A549 (cell line): ENCODE data around the gene MOB1B. TPM values are rescaled to one million over a fixed set of nuclear protein-coding genes. Genes with fewer than 3 reads are reported as not detected.

Experiments used
- ATAC-seq, 2 experiments: fragments of 200-7000 bp in 1 of 2; fragments of >200 bp in 1 of 2; cut with Nextera tagmentation in 1 of 2; cut with Tn5 transposase in 1 of 2; 3 replicates each; pipeline versions ENCODE4 v1.8.0 to v1.9.1; 2018 to 2020; ENCODE audit warnings: mild to moderate bottlenecking in 1 of 2, moderate library complexity in 1 of 2
- CTCF ChIA-PET: fragments of 300-600 bp; sonication (Branson Sonifier 250); formaldehyde crosslinking; extraction: SDS; loops from one replicate; lab custom pipeline; 2021; ENCODE audit warnings: antibody characterized with exemption, inconsistent platforms; lab: Yijun Ruan, JAX
- POLR2A ChIA-PET: fragments of 350-600 bp; formaldehyde crosslinking; extraction: SDS; loops from one replicate; lab custom pipeline; 2021; ENCODE audit warnings: antibody characterized with exemption, inconsistent platforms; lab: Yijun Ruan, JAX
- DNase-seq, 2 experiments: peaks; one replicate each; pipeline versions ENCODE4 v3.0.0 to v3.0.0-alpha.2; 2011 to 2016; ENCODE audit warnings: low read depth in 1 of 2, low spot score in 1 of 2
- FAIRE-seq: peaks from 2 replicates; lab custom pipeline; 2011; peaks lifted over from hg19 to GRCh38; lab: Jason Lieb, UNC
- H3K27ac ChIP-seq, 2 experiments: fragments of >200 bp; sonication (Bioruptor Twin); formaldehyde crosslinking; 3 replicates each; pipeline ENCODE4 v1.5.1; 2016 to 2017
- H3K4me1 ChIP-seq: fragments of >200 bp; sonication (Bioruptor Twin); formaldehyde crosslinking; 3 replicates; pipeline ENCODE4 v1.6.1; 2016
- H3K4me2 ChIP-seq: fragments of >200 bp; sonication (Bioruptor Twin); formaldehyde crosslinking; 3 replicates; pipeline ENCODE4 v1.6.1; 2016
- H3K4me3 ChIP-seq: fragments of >200 bp; sonication (Bioruptor Twin); formaldehyde crosslinking; 3 replicates; pipeline ENCODE4 v1.5.1; 2016
- H3K9me3 ChIP-seq: fragments of >200 bp; sonication (Bioruptor Twin); formaldehyde crosslinking; 3 replicates; pipeline ENCODE4 v1.6.1; 2016
- CEBPB ChIP-seq, 2 experiments: fragments of >200 bp in 1 of 2; sonication (Bioruptor Twin) in 1 of 2; formaldehyde crosslinking in 1 of 2; IDR thresholded peaks; 2 replicates each; pipeline ENCODE4 v1.6.1; 2012 to 2016
- E2F6 ChIP-seq: IDR thresholded peaks from 2 replicates; pipeline ENCODE4 v1.6.1; 2012; ENCODE audit warnings: low read depth, borderline replicate concordance
- EHMT2 ChIP-seq: fragments of 200-600 bp; sonication (generic); IDR thresholded peaks from 2 replicates; pipeline ENCODE4 v1.6.1; 2016; ENCODE audit warnings: antibody characterized with exemption, low read depth, mild to moderate bottlenecking, moderate library complexity
- ELK1 ChIP-seq: fragments of 150-350 bp; IDR thresholded peaks from 2 replicates; pipeline ENCODE4 v1.6.1; 2014; ENCODE audit warnings: low read depth, mild to moderate bottlenecking, low read length
- EP300 ChIP-seq, 2 experiments: fragments of >200 bp; sonication (Bioruptor Twin); formaldehyde crosslinking; IDR thresholded peaks; 2 replicates in 1 of 2; 3 replicates in 1 of 2; pipeline ENCODE4 v1.6.1; 2016 to 2017
- ESRRA ChIP-seq: fragments of 150-350 bp; IDR thresholded peaks from 2 replicates; pipeline ENCODE4 v1.6.1; 2014; ENCODE audit warnings: mild to moderate bottlenecking, low read length, borderline replicate concordance
- FOXS1 ChIP-seq: fragments of 250-450 bp; sonication (Bioruptor Pico); IDR thresholded peaks from 2 replicates; pipeline ENCODE4 v1.5.0; 2020; ENCODE audit warnings: mild to moderate bottlenecking, moderate library complexity
- GATA3 ChIP-seq: IDR thresholded peaks from 2 replicates; pipeline ENCODE4 v1.6.1; 2012; ENCODE audit warnings: borderline replicate concordance
- HDAC2 ChIP-seq: fragments of 200-600 bp; sonication (generic); IDR thresholded peaks from 2 replicates; pipeline ENCODE4 v1.6.1; 2016
- HES2 ChIP-seq: fragments of >200 bp; sonication (Bioruptor Twin); formaldehyde crosslinking; IDR thresholded peaks from 2 replicates; pipeline ENCODE4 v1.6.1; 2016
- HOXB13 ChIP-seq: fragments of 250-450 bp; sonication (Bioruptor Pico); IDR thresholded peaks from 2 replicates; pipeline ENCODE4 v1.5.0; 2020; ENCODE audit warnings: low read depth, mild to moderate bottlenecking, moderate library complexity
- JUNB ChIP-seq: fragments of >200 bp; sonication (Bioruptor Twin); formaldehyde crosslinking; IDR thresholded peaks from 2 replicates; pipeline ENCODE4 v1.6.1; 2016
- MAX ChIP-seq: IDR thresholded peaks from 2 replicates; pipeline ENCODE4 v1.6.1; 2012
- NFE2L2 ChIP-seq: fragments of 150-350 bp; conservative IDR thresholded peaks from 2 replicates; pipeline ENCODE4 v1.6.1; 2014; ENCODE audit warnings: low read length
- NR3C1 ChIP-seq: fragments of >200 bp; sonication (Bioruptor Twin); formaldehyde crosslinking; IDR thresholded peaks from 3 replicates; pipeline ENCODE4 v1.6.1; 2017
- POLR2AphosphoS2 ChIP-seq: conservative IDR thresholded peaks from 2 replicates; pipeline ENCODE4 v1.6.1; 2012; ENCODE audit warnings: low read length, improper control_type of control experiment, inconsistent platforms
- RAD21 ChIP-seq, 2 experiments: fragments of >200 bp in 1 of 2; sonication (Bioruptor Twin) in 1 of 2; formaldehyde crosslinking in 1 of 2; IDR thresholded peaks in 1 of 2; conservative IDR thresholded peaks in 1 of 2; 2 replicates in 1 of 2; 3 replicates in 1 of 2; pipeline ENCODE4 v1.6.1; 2012 to 2018; ENCODE audit warnings: inconsistent platforms in 1 of 2
- RFX5 ChIP-seq: fragments of 450-650 bp; IDR thresholded peaks from 2 replicates; pipeline ENCODE4 v1.7.1; 2014; ENCODE audit warnings: antibody characterized with exemption, mild to moderate bottlenecking, moderate library complexity
- SMC3 ChIP-seq: fragments of >200 bp; sonication (Bioruptor Twin); formaldehyde crosslinking; IDR thresholded peaks from 3 replicates; pipeline ENCODE4 v1.6.1; 2018; ENCODE audit warnings: inconsistent platforms
- SREBF2 ChIP-seq: fragments of 450-650 bp; IDR thresholded peaks from 2 replicates; pipeline ENCODE4 v1.6.1; 2014; ENCODE audit warnings: mild to moderate bottlenecking, moderate library complexity
- TFCP2L1 ChIP-seq: fragments of 250-450 bp; sonication (Bioruptor Pico); IDR thresholded peaks from 2 replicates; pipeline ENCODE4 v1.5.0; 2021; ENCODE audit warnings: mild to moderate bottlenecking
- TP53 ChIP-seq: fragments of 250-450 bp; sonication (Bioruptor Pico); IDR thresholded peaks from 2 replicates; pipeline ENCODE4 v1.5.0; 2021; ENCODE audit warnings: mild to moderate bottlenecking, moderate library complexity
- ZFP36 ChIP-seq: fragments of 450-650 bp; IDR thresholded peaks from 2 replicates; pipeline ENCODE4 v1.6.1; 2014; ENCODE audit warnings: borderline replicate concordance; ENCODE audit not compliant: partially characterized antibody
- WGBS: methylation state at CpG from one replicate; pipeline ENCODE4 v1.1.6; 2017; ENCODE audit errors: missing lambda C conversion rate; 5-methylcytosine and 5-hydroxymethylcytosine counted together
- polyA plus RNA-seq, 4 experiments: library from polyadenylated mRNA; depleted of rRNA in 3 of 4; stranded (reverse); fragments of >200 nt; fragmentation: RNase III in 1 of 4; extraction: RNeasy Plus Mini Kit Qiagen cat#74134 plus additional on column Dnase treatment in 1 of 4; gene quantifications; 2 replicates in 3 of 4; 3 replicates in 1 of 4; pipeline ENCODE4 v1.2.3, GENCODE V29; 2011 to 2017
- TF ChIP-seq, protein P1 (sequence below): fragments of 450-650 bp; IDR thresholded peaks from 2 replicates; pipeline ENCODE4 v1.6.1; 2014; ENCODE audit warnings: antibody characterized with exemption
- TF ChIP-seq, protein P2 (sequence below): IDR thresholded peaks from 2 replicates; pipeline ENCODE4 v1.6.1; 2012
- TF ChIP-seq, protein P3 (sequence below): fragments of 200-600 bp; sonication (generic); IDR thresholded peaks from 2 replicates; pipeline ENCODE4 v1.6.1; 2016; ENCODE audit warnings: antibody characterized with exemption, mild to moderate bottlenecking, moderate library complexity
- TF ChIP-seq, protein P4 (sequence below): fragments of 250-450 bp; sonication (Bioruptor Pico); IDR thresholded peaks from 2 replicates; pipeline ENCODE4 v1.5.0; 2020; ENCODE audit warnings: low read depth, mild to moderate bottlenecking, moderate library complexity

Gene MOB1B
- polyA plus RNA-seq, 2 of the 4 experiments (the other 2 are of a cell fraction): 6.7 to 9.5 TPM

- Histone ChIP-seq H3K4me2 (no peak overlapping the region), H3K4me3 (no peak overlapping the region), H3K4me1 (no peaks in the 10 kb centered on the region; the same call in 2 of the 3 replicates), H3K27ac (no peak overlapping the region), H3K9me3 (no peaks in the 10 kb centered on the region)
- 58% methylated on average over 2 of the region's 3 CpGs for WGBS
- ChIA-PET CTCF (no interaction called here), POLR2A (no interaction called here)
- TF ChIP-seq RFX5 (no peak), RAD21 (conservative IDR thresholded peaks at IDR 0.05 in 1 of 2, IDR thresholded peaks at IDR 0.05 in 1 of 2) (no peak), EHMT2 (no peak), GATA3 (no peak)
- DNase-seq: no peak
- no peak for ATAC-seq
- FAIRE-seq: no peak
Observed at GRCh38 chr4:70938086-70938485, 35.9 kb downstream of the MOB1B start.

DNA sequence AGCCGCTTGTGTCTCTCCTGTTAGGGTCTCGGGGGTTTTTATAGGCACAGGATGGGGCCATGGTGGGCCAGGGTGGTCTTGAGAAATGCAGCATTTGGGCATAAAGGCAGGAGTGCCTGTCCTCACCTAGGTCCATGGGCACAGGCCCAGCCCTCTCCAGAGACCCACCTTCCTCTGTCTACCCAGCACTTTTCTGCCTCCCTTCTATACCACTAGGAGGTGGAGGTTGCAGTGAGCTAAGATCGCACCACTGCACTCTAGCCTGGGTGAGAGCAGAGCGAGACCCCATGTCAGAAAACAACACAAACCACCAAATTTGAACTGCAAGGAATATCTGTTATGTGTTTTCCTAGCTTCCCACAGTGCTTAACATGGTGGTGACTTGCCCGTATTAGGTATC is 38.0 kb downstream of the MOB1B start:
- TF ChIP-seq ZFP36: no peak
- no peak for TF ChIP-seq TFCP2L1 (CRISPR knock-in tag)
- TF ChIP-seq POLR2AphosphoS2: no peak
- TF ChIP-seq SMC3: no peak
- TF ChIP-seq, protein P1, sequence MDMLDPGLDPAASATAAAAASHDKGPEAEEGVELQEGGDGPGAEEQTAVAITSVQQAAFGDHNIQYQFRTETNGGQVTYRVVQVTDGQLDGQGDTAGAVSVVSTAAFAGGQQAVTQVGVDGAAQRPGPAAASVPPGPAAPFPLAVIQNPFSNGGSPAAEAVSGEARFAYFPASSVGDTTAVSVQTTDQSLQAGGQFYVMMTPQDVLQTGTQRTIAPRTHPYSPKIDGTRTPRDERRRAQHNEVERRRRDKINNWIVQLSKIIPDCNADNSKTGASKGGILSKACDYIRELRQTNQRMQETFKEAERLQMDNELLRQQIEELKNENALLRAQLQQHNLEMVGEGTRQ: no peak
- TF ChIP-seq EP300 (IDR thresholded peaks at IDR 0.05): no peak
- no peak for TF ChIP-seq SREBF2
- TF ChIP-seq NFE2L2: no peak
- no peak for TF ChIP-seq CEBPB (IDR thresholded peaks at IDR 0.05)
- TF ChIP-seq HDAC2: no peak
- no peak for TF ChIP-seq HES2
- no peak for TF ChIP-seq ESRRA
- no peak for TF ChIP-seq EHMT2
- no peak for TF ChIP-seq FOXS1 (CRISPR knock-in tag)
- no peak for TF ChIP-seq JUNB
- TF ChIP-seq, protein P2, sequence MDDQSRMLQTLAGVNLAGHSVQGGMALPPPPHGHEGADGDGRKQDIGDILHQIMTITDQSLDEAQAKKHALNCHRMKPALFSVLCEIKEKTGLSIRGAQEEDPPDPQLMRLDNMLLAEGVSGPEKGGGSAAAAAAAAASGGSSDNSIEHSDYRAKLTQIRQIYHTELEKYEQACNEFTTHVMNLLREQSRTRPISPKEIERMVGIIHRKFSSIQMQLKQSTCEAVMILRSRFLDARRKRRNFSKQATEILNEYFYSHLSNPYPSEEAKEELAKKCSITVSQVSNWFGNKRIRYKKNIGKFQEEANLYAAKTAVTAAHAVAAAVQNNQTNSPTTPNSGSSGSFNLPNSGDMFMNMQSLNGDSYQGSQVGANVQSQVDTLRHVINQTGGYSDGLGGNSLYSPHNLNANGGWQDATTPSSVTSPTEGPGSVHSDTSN: no peak
- TF ChIP-seq E2F6: no peak
- no peak for TF ChIP-seq NR3C1
- TF ChIP-seq TP53 (CRISPR knock-in tag): no peak
- TF ChIP-seq MAX: no peak
- ChIA-PET CTCF (interaction anchor here (1.7 kb wide), 1 partner anchor 9 kb away, joined by 3 read pairs; no protein-coding TSS in a partner anchor), POLR2A (no interaction called here)
- DNase-seq: no peak
- WGBS: 96% methylated on average over 5 of the region's 5 CpGs
- peak in 1 of 2 experiments; percentile 60; a peak in 3 of 6 replicates for ATAC-seq
- H3K4me2 ChIP-seq: no peak overlapping the region
- no peak overlapping the region for H3K27ac ChIP-seq
- no peak overlapping the region for H3K4me3 ChIP-seq
- no peaks in the 10 kb centered on the region; the same call in 2 of the 3 replicates for H3K4me1 ChIP-seq
- FAIRE-seq: no peak
- no peaks in the 10 kb centered on the region for H3K9me3 ChIP-seq

- Histone ChIP-seq H3K9me3 (no peaks in the 10 kb centered on the region), H3K27ac (no peak overlapping the region), H3K4me3 (no peak overlapping the region), H3K4me2 (no peak overlapping the region), H3K4me1 (peaks cover 5% of the 10 kb centered on the region; the same call in 1 of the 3 replicates)
- CTCF ChIA-PET: no interaction called here
- ATAC-seq (no peak), DNase-seq (no peak), FAIRE-seq (no peak)
- POLR2A ChIA-PET: interaction anchor here (0.6 kb wide), 1 partner anchor 135 kb away, joined by 3 read pairs; no protein-coding TSS in a partner anchor
- TF ChIP-seq HOXB13 (CRISPR knock-in tag) (no peak), RAD21 (conservative IDR thresholded peaks at IDR 0.05 in 1 of 2, IDR thresholded peaks at IDR 0.05 in 1 of 2) (no peak), TFCP2L1 (CRISPR knock-in tag) (no peak), ELK1 (no peak), NR3C1 (no peak)
- TF ChIP-seq, protein P3, sequence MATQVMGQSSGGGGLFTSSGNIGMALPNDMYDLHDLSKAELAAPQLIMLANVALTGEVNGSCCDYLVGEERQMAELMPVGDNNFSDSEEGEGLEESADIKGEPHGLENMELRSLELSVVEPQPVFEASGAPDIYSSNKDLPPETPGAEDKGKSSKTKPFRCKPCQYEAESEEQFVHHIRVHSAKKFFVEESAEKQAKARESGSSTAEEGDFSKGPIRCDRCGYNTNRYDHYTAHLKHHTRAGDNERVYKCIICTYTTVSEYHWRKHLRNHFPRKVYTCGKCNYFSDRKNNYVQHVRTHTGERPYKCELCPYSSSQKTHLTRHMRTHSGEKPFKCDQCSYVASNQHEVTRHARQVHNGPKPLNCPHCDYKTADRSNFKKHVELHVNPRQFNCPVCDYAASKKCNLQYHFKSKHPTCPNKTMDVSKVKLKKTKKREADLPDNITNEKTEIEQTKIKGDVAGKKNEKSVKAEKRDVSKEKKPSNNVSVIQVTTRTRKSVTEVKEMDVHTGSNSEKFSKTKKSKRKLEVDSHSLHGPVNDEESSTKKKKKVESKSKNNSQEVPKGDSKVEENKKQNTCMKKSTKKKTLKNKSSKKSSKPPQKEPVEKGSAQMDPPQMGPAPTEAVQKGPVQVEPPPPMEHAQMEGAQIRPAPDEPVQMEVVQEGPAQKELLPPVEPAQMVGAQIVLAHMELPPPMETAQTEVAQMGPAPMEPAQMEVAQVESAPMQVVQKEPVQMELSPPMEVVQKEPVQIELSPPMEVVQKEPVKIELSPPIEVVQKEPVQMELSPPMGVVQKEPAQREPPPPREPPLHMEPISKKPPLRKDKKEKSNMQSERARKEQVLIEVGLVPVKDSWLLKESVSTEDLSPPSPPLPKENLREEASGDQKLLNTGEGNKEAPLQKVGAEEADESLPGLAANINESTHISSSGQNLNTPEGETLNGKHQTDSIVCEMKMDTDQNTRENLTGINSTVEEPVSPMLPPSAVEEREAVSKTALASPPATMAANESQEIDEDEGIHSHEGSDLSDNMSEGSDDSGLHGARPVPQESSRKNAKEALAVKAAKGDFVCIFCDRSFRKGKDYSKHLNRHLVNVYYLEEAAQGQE: no peak
- TF ChIP-seq, protein P4, sequence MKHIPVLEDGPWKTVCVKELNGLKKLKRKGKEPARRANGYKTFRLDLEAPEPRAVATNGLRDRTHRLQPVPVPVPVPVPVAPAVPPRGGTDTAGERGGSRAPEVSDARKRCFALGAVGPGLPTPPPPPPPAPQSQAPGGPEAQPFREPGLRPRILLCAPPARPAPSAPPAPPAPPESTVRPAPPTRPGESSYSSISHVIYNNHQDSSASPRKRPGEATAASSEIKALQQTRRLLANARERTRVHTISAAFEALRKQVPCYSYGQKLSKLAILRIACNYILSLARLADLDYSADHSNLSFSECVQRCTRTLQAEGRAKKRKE (CRISPR knock-in tag): no peak
Observed at GRCh38 chr4:70943114-70943513, 40.9 kb downstream of the MOB1B start.
